Ovary (tissue), 3 donors: ENCODE measurements around the gene FGF19.

ENCODE experiments used
- CTCF ChIP-seq, 3 donors: fragments of 450-650 bp in 2 of 3; fragments of 200-600 bp in 1 of 3; IDR thresholded peaks; one replicate each; pipeline versions ENCODE4 v1.5.1 to v1.8.0; 2016 to 2022; ENCODE audit warnings: antibody characterized with exemption in 3 of 3, mild to moderate bottlenecking in 1 of 3
- EP300 ChIP-seq: sonication (generic); formaldehyde crosslinking; IDR thresholded peaks from one replicate; pipeline ENCODE4 v1.6.1; 2017; ENCODE audit warnings: antibody characterized with exemption
- POLR2A ChIP-seq: fragments of 450-650 bp; IDR thresholded peaks from one replicate; pipeline ENCODE4 v1.6.1; 2017; ENCODE audit warnings: antibody characterized with exemption, mild to moderate bottlenecking, moderate library complexity
- donor health status: DM: no; HTN: no; CAD: no.

- TF ChIP-seq CTCF (IDR thresholded peaks at IDR 0.05) (no peak), POLR2A (no peak), EP300 (no peak)
Observed at GRCh38 chr11:69745201-69745600, 41.4 kb upstream of the FGF19 start.
